ENCODE data around the gene SMG6.

SMG6 gene

DNA sequence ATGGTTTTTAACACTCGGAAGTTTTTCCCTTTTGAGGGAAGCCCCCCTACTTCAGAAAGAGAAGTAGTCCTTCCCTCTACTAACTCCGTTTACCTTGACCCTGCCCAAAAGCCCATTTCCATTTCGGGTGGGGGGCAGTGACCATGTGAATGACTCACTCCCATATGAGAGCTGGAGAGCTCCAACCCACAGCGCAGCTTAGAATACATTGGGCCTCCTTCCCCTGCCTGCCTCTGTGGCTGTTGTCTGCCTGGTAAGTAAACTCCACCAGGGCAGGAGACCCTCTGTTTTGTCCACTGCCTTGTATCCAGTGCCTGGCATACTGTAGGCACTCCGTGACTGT, 34.7 kb upstream of the SMG6 start:
- Histone ChIP-seq H3K27ac (ENCODE audit: insufficient read depth in 1 of 2, low read depth in 1 of 2, low read length in 2 of 2, poor library complexity in 1 of 2, severe bottlenecking in 2 of 2) (peak overlapping the region in 1 of 2 experiments; percentile 71), H3K4me3 (ENCODE audit: control insufficient read depth in 1 of 7, extremely low read depth in 1 of 7, insufficient read depth in 4 of 7, low read depth in 2 of 7, low read length in 6 of 7) (peak overlapping the region; percentile 84 to 99 (median 96)), H3K27me3 (replicated peaks in 2 of 5; ENCODE audit: control insufficient read depth in 4 of 5, insufficient read depth in 5 of 5, low read length in 4 of 5) (no peaks in the 10 kb centered on the region), H3K9me3 (ENCODE audit: control extremely low read depth in 1 of 5, control insufficient read depth in 4 of 5, insufficient read depth in 2 of 5, low read depth in 1 of 5, low read length in 4 of 5) (no peaks in the 10 kb centered on the region), H3K36me3 (ENCODE audit: control insufficient read depth in 4 of 4, insufficient read depth in 4 of 4, low read length in 3 of 4) (peaks cover 11 to 39% (median 24%) of the 10 kb centered on the region in 4 experiments), H3K4me1 (ENCODE audit: control extremely low read depth in 1 of 4, control insufficient read depth in 4 of 4, insufficient read depth in 4 of 4, low read length in 3 of 4) (peaks cover 9 to 30% (median 28%) of the 10 kb centered on the region in 4 experiments)
- ChIA-PET POLR2A (interaction anchor here (1.1 kb wide), 1 partner anchor 15 kb away, joined by 3 read pairs; no protein-coding TSS in a partner anchor), CTCF (interaction anchor here (0.6 to 4.2 kb wide), 5 partner anchors 13 to 453 kb away, joined by 3 to 20 read pairs (median 3); no protein-coding TSS in a partner anchor)
- DNase-seq: peak in 2 of 3 donors; percentile 40 to 54
- WGBS (ENCODE audit: insufficient coverage): 13% methylated on average over 2 of the region's 5 CpGs

DNA sequence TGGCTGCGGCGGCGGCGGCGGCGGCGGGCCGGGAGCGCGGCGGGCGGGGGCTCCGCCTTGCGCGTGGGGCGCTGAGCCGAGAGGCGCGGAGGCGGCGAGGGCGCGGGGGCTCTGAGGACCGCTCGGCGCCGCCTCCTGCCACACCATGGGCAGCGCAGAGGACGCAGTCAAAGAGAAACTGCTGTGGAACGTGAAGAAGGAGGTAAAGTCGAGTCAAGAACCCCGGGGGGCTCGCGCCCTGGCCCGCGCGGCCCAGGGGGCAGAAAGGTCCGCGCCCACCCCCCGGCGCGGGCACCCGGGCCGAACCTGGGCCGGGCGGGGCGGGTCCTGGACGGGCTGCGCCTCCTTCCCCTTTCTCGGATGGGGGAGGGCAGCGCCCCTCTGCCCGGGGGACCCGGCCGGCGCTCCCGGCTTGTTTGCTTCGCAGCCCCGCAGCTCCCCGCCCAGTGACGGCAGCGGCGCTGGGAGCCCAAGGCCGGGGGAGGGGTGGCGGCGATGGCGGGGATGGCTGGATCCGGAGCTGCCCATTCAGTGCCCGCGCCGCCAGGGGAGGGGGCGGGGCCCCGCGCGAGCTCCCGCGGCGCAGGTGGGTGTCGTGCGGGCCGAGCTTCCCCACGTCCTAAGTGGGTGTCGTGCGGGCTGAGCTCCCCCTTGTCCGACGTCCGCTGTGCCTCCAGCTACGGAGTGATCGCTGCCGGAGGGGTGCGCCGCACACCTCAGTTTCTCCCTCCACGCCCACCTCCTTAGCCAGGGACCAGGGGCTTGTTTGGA, 34.1 kb upstream of the SMG6 start:
- DNase-seq: peak; percentile 63 to 77 (median 69)
- ChIA-PET POLR2A (interaction anchor here (1.1 kb wide), 1 partner anchor 15 kb away, joined by 3 read pairs; no protein-coding TSS in a partner anchor), CTCF (interaction anchor here (1.3 to 4.2 kb wide), 3 partner anchors 13 to 93 kb away, joined by 3 to 20 read pairs (median 5); no protein-coding TSS in a partner anchor)
- H3K27me3 ChIP-seq (replicated peaks in 2 of 5; ENCODE audit: control insufficient read depth in 4 of 5, insufficient read depth in 5 of 5, low read length in 4 of 5): no peaks in the 10 kb centered on the region
- peak overlapping the region; percentile 33 to 71 for H3K27ac ChIP-seq (ENCODE audit: insufficient read depth in 1 of 2, low read depth in 1 of 2, low read length in 2 of 2, poor library complexity in 1 of 2, severe bottlenecking in 2 of 2)
- WGBS (ENCODE audit: insufficient coverage): under 1% methylated on average over 58 of the region's 92 CpGs
- no peaks in the 10 kb centered on the region for H3K9me3 ChIP-seq (ENCODE audit: control extremely low read depth in 1 of 5, control insufficient read depth in 4 of 5, insufficient read depth in 2 of 5, low read depth in 1 of 5, low read length in 4 of 5)
- H3K36me3 ChIP-seq (ENCODE audit: control insufficient read depth in 4 of 4, insufficient read depth in 4 of 4, low read length in 3 of 4): peaks cover 12 to 39% (median 25%) of the 10 kb centered on the region in 4 experiments
- peak overlapping the region; percentile 84 to 99 (median 96) for H3K4me3 ChIP-seq (ENCODE audit: control insufficient read depth in 1 of 7, extremely low read depth in 1 of 7, insufficient read depth in 4 of 7, low read depth in 2 of 7, low read length in 6 of 7)
- H3K4me1 ChIP-seq (ENCODE audit: control extremely low read depth in 1 of 4, control insufficient read depth in 4 of 4, insufficient read depth in 4 of 4, low read length in 3 of 4): peaks cover 9 to 30% (median 28%) of the 10 kb centered on the region in 4 experiments

DNA sequence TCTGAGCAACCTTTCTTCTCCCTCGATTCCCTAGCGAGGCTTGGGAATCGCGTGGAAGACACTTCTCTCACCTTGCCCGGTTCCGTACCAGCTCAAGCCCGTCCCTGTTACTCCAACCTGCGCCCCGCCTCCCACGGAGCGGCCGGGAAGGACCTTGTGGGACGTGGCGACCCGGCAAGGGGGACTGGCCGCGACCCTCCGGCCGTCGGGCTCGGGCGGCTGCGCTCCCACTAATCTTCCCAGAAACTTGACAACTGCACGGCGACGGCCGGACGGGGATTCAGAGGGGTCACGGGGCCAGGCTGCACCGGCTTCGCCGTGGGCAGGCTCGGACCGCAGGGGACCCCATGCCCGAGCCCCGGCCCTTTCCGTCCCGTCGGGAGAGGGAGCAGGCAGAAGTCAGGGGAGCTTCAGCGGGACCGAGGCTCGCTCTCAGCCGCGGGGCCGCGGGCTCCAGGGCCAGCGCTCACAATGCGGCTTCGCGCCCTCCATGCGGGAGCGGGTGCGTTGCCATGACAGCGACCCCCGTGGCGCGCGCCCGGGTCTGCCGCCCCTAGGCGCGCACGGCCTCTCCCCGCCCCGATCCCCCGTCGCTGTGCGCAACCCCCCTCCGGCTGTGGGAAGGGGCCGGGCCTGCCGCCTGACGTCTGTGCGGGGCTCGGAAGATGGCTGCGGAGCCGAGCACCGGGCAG, 33.4 kb upstream of the SMG6 start, which contains the start of gene SGSM2:
SGSM2 (plus strand) TSS at position 650 of the 692 bp plus-strand sequence. CDS start 188 bp downstream, outside the sequence.
- H3K36me3 ChIP-seq (ENCODE audit: control insufficient read depth in 4 of 4, insufficient read depth in 4 of 4, low read length in 3 of 4): peaks cover 14 to 43% (median 28%) of the 10 kb centered on the region in 4 experiments
- ChIA-PET CTCF (interaction anchor here (1.1 to 4.2 kb wide), 6 partner anchors 11 to 92 kb away, joined by 3 to 20 read pairs (median 4); no protein-coding TSS in a partner anchor), POLR2A (interaction anchor here (0.8 kb wide), 1 partner anchor 114 kb away, joined by 3 read pairs; no protein-coding TSS in a partner anchor)
- H3K27me3 ChIP-seq (replicated peaks in 2 of 5; ENCODE audit: control insufficient read depth in 4 of 5, insufficient read depth in 5 of 5, low read length in 4 of 5): no peaks in the 10 kb centered on the region
- H3K9me3 ChIP-seq (ENCODE audit: control extremely low read depth in 1 of 5, control insufficient read depth in 4 of 5, insufficient read depth in 2 of 5, low read depth in 1 of 5, low read length in 4 of 5): no peaks in the 10 kb centered on the region
- peak; percentile 66 to 85 (median 78) for DNase-seq
- peak within 1 kb of the TSS; percentile 89 to 99 (median 96) for H3K4me3 ChIP-seq (ENCODE audit: control insufficient read depth in 1 of 7, extremely low read depth in 1 of 7, insufficient read depth in 4 of 7, low read depth in 2 of 7, low read length in 6 of 7)
- WGBS (ENCODE audit: insufficient coverage): under 1% methylated on average over 58 of the region's 77 CpGs
- H3K27ac ChIP-seq (ENCODE audit: insufficient read depth in 1 of 2, low read depth in 1 of 2, low read length in 2 of 2, poor library complexity in 1 of 2, severe bottlenecking in 2 of 2): peak within 1 kb of the TSS; percentile 35 to 83
- peaks cover 9 to 30% (median 28%) of the 10 kb centered on the region in 4 experiments for H3K4me1 ChIP-seq (ENCODE audit: control extremely low read depth in 1 of 4, control insufficient read depth in 4 of 4, insufficient read depth in 4 of 4, low read length in 3 of 4)

DNA sequence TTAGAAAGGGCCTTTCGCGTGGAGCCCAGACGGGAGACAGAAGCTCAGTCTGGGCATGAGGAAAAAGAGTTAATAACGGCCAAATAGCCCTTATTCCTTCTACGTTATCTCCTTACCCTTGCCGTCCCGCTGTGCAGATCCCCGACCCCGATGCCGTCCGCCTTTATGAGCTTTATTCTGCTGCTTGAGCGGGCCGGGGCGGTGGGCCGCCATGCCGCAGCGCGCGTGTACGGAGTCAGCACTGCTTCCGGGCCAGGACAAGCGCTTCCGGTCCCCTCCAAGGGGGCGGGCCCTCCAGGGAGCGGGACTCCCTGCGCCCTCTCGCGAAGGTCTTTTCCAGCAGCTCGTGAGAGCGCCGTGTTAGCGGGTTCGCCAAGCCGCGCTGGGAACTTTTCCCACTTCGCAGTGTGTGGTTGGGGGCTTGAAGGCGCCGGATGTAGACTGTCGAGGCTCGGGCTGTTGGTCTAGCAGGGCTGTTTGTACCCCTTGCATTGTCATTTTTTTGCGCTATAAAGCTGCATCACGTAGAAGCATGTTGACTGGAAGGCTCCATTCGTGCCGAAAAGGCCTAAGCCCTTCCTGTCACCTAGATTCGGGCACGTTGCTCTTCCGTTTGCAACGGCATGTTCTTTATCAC, 32.7 kb upstream of the SMG6 start, which contains the start of gene TSR1:
TSR1 (minus strand) TSS at position 243 of the 637 bp plus-strand sequence; CDS start at position 213, 30 bp downstream.
- ChIA-PET POLR2A (interaction anchor here (0.6 to 1.0 kb wide), 4 partner anchors 12 to 120 kb away, joined by 3 to 6 read pairs (median 4); partner anchors contain the start of genes SMG6 and SRR), CTCF (interaction anchor here (1.1 to 4.2 kb wide), 5 partner anchors 12 to 80 kb away, joined by 3 to 20 read pairs (median 4); no protein-coding TSS in a partner anchor)
- DNase-seq: peak; percentile 81 to 88 (median 86)
- under 1% methylated on average over 48 of the region's 48 CpGs for WGBS (ENCODE audit: insufficient coverage)
- Histone ChIP-seq H3K27me3 (replicated peaks in 2 of 5; ENCODE audit: control insufficient read depth in 4 of 5, insufficient read depth in 5 of 5, low read length in 4 of 5) (no peaks in the 10 kb centered on the region), H3K36me3 (ENCODE audit: control insufficient read depth in 4 of 4, insufficient read depth in 4 of 4, low read length in 3 of 4) (peaks cover 18 to 44% (median 29%) of the 10 kb centered on the region in 4 experiments), H3K4me3 (ENCODE audit: control insufficient read depth in 1 of 7, extremely low read depth in 1 of 7, insufficient read depth in 4 of 7, low read depth in 2 of 7, low read length in 6 of 7) (peak within 1 kb of the TSS; percentile 89 to 99 (median 96)), H3K9me3 (ENCODE audit: control extremely low read depth in 1 of 5, control insufficient read depth in 4 of 5, insufficient read depth in 2 of 5, low read depth in 1 of 5, low read length in 4 of 5) (no peaks in the 10 kb centered on the region), H3K4me1 (ENCODE audit: control extremely low read depth in 1 of 4, control insufficient read depth in 4 of 4, insufficient read depth in 4 of 4, low read length in 3 of 4) (peaks cover 9 to 30% (median 28%) of the 10 kb centered on the region in 4 experiments), H3K27ac (ENCODE audit: insufficient read depth in 1 of 2, low read depth in 1 of 2, low read length in 2 of 2, poor library complexity in 1 of 2, severe bottlenecking in 2 of 2) (peak within 1 kb of the TSS; percentile 35 to 83)

DNA sequence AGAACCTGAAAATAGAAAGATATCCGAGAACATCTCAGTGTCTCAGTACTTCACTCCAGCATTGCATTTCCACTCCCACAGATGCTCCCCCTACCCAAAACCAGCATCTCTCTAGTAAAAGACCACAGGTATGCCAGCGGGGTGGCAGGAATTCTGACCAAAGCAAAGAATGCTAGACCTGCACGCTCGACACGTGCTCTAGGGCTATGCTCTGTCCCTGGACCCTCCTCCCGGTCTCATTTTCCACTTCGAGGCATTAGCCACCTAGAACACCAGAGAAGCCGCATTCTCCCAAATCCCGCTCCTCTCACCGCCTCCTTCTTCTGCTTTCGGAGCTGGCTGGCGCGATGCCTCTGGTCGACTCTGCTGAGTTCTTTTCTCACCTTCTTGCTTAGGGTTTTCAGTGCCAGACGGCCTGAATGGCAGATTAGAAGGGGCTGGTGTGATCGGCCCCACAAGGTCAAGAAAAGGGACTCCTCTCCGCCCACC, 32.2 kb upstream of the SMG6 start:
- DNase-seq: peak in 1 of 3 donors; percentile 6
- CTCF ChIA-PET: interaction anchor here (1.4 to 4.2 kb wide), 4 partner anchors 13 to 80 kb away, joined by 4 to 20 read pairs (median 5); no protein-coding TSS in a partner anchor
- H3K36me3 ChIP-seq (ENCODE audit: control insufficient read depth in 4 of 4, insufficient read depth in 4 of 4, low read length in 3 of 4): peaks cover 19 to 46% (median 34%) of the 10 kb centered on the region in 4 experiments
- H3K4me3 ChIP-seq (ENCODE audit: control insufficient read depth in 1 of 7, extremely low read depth in 1 of 7, insufficient read depth in 4 of 7, low read depth in 2 of 7, low read length in 6 of 7): peak overlapping the region; percentile 89 to 99 (median 96)
- no peaks in the 10 kb centered on the region for H3K27me3 ChIP-seq (replicated peaks in 2 of 5; ENCODE audit: control insufficient read depth in 4 of 5, insufficient read depth in 5 of 5, low read length in 4 of 5)
- peak overlapping the region; percentile 35 to 83 for H3K27ac ChIP-seq (ENCODE audit: insufficient read depth in 1 of 2, low read depth in 1 of 2, low read length in 2 of 2, poor library complexity in 1 of 2, severe bottlenecking in 2 of 2)
- peaks cover 9 to 30% (median 28%) of the 10 kb centered on the region in 4 experiments for H3K4me1 ChIP-seq (ENCODE audit: control extremely low read depth in 1 of 4, control insufficient read depth in 4 of 4, insufficient read depth in 4 of 4, low read length in 3 of 4)
- no peaks in the 10 kb centered on the region for H3K9me3 ChIP-seq (ENCODE audit: control extremely low read depth in 1 of 5, control insufficient read depth in 4 of 5, insufficient read depth in 2 of 5, low read depth in 1 of 5, low read length in 4 of 5)
- 3% methylated on average over 9 of the region's 17 CpGs for WGBS (ENCODE audit: insufficient coverage)
- POLR2A ChIA-PET: interaction anchor here (0.6 to 1.0 kb wide), 4 partner anchors 13 to 150 kb away, joined by 3 to 6 read pairs (median 4); partner anchors contain the start of genes SMG6 and SRR

DNA sequence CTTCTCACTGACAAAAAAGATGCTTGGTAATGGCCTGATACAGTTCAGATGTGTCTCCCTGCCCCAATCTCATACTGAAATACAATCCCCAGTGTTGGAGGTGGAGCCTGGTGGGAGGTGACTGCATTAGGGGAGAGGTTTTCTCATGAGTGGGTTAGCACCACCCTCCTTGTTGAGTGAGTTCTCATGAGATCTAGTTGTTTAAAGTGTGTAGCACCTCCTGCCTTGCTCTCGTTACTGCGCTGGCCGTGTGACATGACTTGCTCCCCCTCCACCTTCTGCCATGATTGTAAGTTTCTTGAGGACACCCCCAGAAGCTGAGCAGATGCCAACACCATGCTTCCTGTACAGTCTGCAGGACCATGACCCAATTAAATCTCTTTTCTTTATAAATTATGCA, 27.7 kb upstream of the SMG6 start:
- no peak overlapping the region for H3K4me3 ChIP-seq (ENCODE audit: control insufficient read depth in 1 of 7, extremely low read depth in 1 of 7, insufficient read depth in 4 of 7, low read depth in 2 of 7, low read length in 6 of 7)
- POLR2A ChIA-PET: no interaction called here
- WGBS (ENCODE audit: insufficient coverage): 86% methylated on average over 3 of the region's 3 CpGs
- no peaks in the 10 kb centered on the region for H3K9me3 ChIP-seq (ENCODE audit: control extremely low read depth in 1 of 5, control insufficient read depth in 4 of 5, insufficient read depth in 2 of 5, low read depth in 1 of 5, low read length in 4 of 5)
- no peaks in the 10 kb centered on the region for H3K27me3 ChIP-seq (replicated peaks in 2 of 5; ENCODE audit: control insufficient read depth in 4 of 5, insufficient read depth in 5 of 5, low read length in 4 of 5)
- CTCF ChIA-PET: interaction anchor here (0.9 to 1.1 kb wide), 3 partner anchors 16 to 28 kb away, joined by 3 read pairs; partner anchors contain the start of genes SMG6 and SRR
- peaks cover 26 to 77% (median 59%) of the 10 kb centered on the region in 4 experiments for H3K36me3 ChIP-seq (ENCODE audit: control insufficient read depth in 4 of 4, insufficient read depth in 4 of 4, low read length in 3 of 4)
- DNase-seq: peak in 1 of 3 donors; percentile 30
- H3K27ac ChIP-seq (ENCODE audit: insufficient read depth in 1 of 2, low read depth in 1 of 2, low read length in 2 of 2, poor library complexity in 1 of 2, severe bottlenecking in 2 of 2): no peak overlapping the region
- peaks cover 9 to 16% (median 13%) of the 10 kb centered on the region in 4 experiments for H3K4me1 ChIP-seq (ENCODE audit: control extremely low read depth in 1 of 4, control insufficient read depth in 4 of 4, insufficient read depth in 4 of 4, low read length in 3 of 4)

Data from common myeloid progenitor, CD34-positive (primary cell).